ENCODE results near the gene LUC7L3. TPM values are rescaled to one million over a fixed set of nuclear protein-coding genes. Genes with fewer than 3 reads are reported as not detected.

LUC7L3 gene
- total and polyA plus RNA-seq, 2 donors (not counting 3 experiments of a cell fraction or from before 2014, with no cell fraction given): 70.9 to 113 TPM

DNA sequence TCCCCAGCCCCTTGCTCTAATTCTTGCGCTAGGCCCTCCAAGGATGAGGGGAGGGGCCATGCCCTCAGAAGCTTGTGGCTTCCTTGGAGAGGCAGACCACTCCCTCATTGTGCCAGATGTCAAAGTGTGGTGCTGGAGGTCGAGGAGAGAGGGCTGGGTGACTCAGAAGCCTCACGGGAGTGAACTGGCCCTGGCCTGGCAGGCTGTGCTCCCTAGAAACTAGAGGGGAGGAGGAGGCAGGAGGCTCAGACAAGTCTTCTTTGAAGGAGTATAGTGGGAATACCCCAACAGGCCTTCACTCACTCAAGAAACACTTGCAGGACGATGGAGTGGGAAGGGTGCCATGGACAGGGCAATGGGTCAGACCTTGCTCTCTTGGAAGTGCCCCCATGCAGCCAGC is 30.2 kb upstream of the LUC7L3 start:
- no peak for TF ChIP-seq FOS (IDR thresholded peaks at IDR 0.05; ENCODE audit: borderline replicate concordance, insufficient read depth, low read length)
- TF ChIP-seq MYC (IDR thresholded peaks at IDR 0.05; ENCODE audit: low read depth, low read length): no peak
- no peak for TF ChIP-seq POLR2AphosphoS5 (IDR thresholded peaks at IDR 0.05; ENCODE audit: insufficient read depth, low read depth, low read length)
- TF ChIP-seq GATA2 (IDR thresholded peaks at IDR 0.05; ENCODE audit: insufficient read depth, insufficient read length, low read depth, low read length): no peak
- no peak for TF ChIP-seq JUN (IDR thresholded peaks at IDR 0.05; ENCODE audit: borderline replicate concordance, insufficient read depth, insufficient read length, low read depth)
- TF ChIP-seq, protein P1, sequence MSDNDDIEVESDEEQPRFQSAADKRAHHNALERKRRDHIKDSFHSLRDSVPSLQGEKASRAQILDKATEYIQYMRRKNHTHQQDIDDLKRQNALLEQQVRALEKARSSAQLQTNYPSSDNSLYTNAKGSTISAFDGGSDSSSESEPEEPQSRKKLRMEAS (IDR thresholded peaks at IDR 0.05; ENCODE audit: insufficient read depth, insufficient read length): no peak
- no peak for TF ChIP-seq EZH2 (IDR thresholded peaks at IDR 0.05; ENCODE audit: borderline replicate concordance, low read depth, low read length, severe bottlenecking)
- no peak for TF ChIP-seq CTCF (IDR thresholded peaks at IDR 0.05; ENCODE audit: extremely low read depth in 1 of 2, insufficient read depth in 1 of 2, low read depth in 1 of 2, low read length in 2 of 2)
- no peak for TF ChIP-seq POLR2A (IDR thresholded peaks at IDR 0.05; ENCODE audit: low read depth, low read length)
- no peak for DNase-seq (ENCODE audit: low read depth, low spot score)
- CTCF ChIA-PET: interaction anchor here (9.9 kb wide), 1 partner anchor 139 kb away, joined by 150 read pairs; the partner anchor contains the start of gene SPATA20
- H3K9ac ChIP-seq (replicated peaks; ENCODE audit: extremely low read depth, insufficient read depth, low read length): no peak overlapping the region
- no peaks in the 10 kb centered on the region for H3K9me3 ChIP-seq (replicated peaks; ENCODE audit: control insufficient read depth, insufficient read depth, low read length)
- no peaks in the 10 kb centered on the region for H4K20me1 ChIP-seq (replicated peaks; ENCODE audit: control insufficient read depth, extremely low read depth, insufficient read depth, low read length)
- no peaks in the 10 kb centered on the region for H3K79me2 ChIP-seq (ENCODE audit: control insufficient read depth, insufficient read depth, low read length)
- H3K27ac ChIP-seq (ENCODE audit: insufficient read depth, low read depth, low read length): no peak overlapping the region
- H3K36me3 ChIP-seq (ENCODE audit: control insufficient read depth in 2 of 2, extremely low read depth in 1 of 2, insufficient read depth in 2 of 2, low read length in 2 of 2): peaks cover 6% of the 10 kb centered on the region in 2 experiments
- no peak overlapping the region for H3K4me3 ChIP-seq (replicated peaks in 1 of 3; ENCODE audit: insufficient read depth in 1 of 3, low read depth in 1 of 3, low read length in 3 of 3)
- no peaks in the 10 kb centered on the region for H3K27me3 ChIP-seq (ENCODE audit: control insufficient read depth in 2 of 2, insufficient read depth in 2 of 2, low read length in 2 of 2)
- intact Hi-C loops (cut with micrococcal nuclease) (no loop called here), dilution Hi-C loops (cut with MboI; ENCODE audit: extremely low pct_ligation_motif_present, low sequenced_read_pairs) (no loop called here)
- no peaks in the 10 kb centered on the region for H3K9me1 ChIP-seq (replicated peaks; ENCODE audit: control insufficient read depth, extremely low read depth, insufficient read depth, low read length)
- POLR2A ChIA-PET: no interaction called here
- BruUV-seq (replicated peaks): no TSS peak
- peaks cover 3% of the 10 kb centered on the region for H3K4me1 ChIP-seq (ENCODE audit: control insufficient read depth, extremely low read depth, insufficient read depth, low read length)
- H3K4me2 ChIP-seq (ENCODE audit: insufficient read depth, low read length): no peak overlapping the region
- no peak overlapping the region for H2AFZ ChIP-seq (ENCODE audit: low read depth, low read length)
- no peak for FAIRE-seq
